HG03280 (cell line): ENCODE measurements around the gene ELL.

Source experiments
- ATAC-seq: cut with Tn5 transposase; IDR thresholded peaks from one replicate; pipeline ENCODE4 v1.9.1; 2021; ENCODE audit warnings: mild to moderate bottlenecking, moderate library complexity; ENCODE audit not compliant: unreplicated experiment

Gene ELL

DNA sequence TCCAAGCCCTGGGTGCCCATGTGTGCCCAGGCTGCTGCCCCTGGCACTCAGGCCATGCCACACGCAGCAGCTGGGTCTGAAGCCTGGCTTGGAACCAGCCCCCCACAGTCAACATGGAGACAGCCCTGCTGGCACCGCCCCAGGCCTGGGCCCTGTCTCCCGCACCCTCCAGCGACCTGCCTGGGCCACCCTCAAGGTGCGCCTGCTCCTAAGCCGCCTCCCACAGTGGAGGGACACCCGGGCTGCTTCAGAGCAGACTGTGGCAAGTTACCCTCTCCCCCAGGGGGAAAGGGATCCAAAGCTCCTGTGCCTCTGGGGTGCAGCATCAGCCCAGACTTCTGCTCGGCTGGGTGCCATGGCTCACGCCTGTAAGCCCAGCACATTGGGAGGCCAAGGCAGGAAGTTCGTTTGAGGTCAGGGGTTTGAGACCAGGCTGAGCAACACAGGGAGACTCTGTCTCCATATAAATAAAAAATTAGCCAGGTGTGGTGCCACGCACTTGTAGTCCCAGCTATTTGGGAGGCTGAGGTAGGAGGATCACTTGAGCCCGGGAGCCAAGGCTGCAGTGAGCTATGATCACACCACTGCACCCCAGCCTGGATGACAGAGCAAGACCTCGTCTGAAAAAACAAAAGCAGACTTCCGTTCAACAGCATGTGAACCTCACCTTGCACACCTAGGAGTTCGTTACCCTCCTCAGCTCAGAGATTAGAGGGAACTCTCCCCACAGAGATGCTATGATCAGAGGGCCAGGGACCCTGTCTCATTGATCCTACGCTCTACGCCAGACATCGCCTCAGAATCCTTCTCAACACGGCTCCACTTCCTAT, 15.6 kb downstream of the ELL start:
- ATAC-seq = no peak

DNA sequence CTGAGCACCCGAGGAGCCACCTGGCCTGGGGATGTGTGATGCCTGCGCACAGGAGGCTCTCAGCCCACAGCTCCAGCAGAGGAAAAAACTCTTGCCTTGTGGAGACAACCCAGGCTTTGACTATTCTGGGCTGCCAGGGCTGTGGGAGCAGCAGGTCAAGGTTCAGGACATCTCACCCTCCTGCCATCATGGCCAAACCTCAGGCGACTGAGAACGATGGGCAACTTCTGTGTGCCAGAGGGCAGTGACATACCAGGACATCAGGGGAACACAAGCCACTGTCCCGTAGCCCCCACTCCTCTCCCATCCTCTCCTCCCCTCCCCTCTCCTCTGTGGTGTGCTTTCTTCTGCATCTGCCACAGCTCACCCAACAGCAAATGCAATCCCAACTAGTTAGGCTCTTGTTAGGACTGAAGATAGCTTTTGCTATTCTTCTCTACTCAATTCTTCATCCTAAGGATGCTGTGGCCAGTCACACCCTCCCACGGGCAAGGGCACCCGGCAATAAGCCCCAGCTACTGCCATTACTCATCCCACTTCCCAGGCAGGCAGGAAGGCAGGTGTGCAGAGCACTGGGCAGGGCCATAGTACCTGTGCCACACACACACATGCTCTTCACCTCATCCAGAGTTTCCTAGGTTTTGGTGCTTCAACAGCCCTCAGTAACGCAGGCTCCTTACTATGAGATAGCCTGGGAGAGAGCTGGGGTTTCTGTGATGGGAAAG, 16.8 kb downstream of the ELL start:
- no peak for ATAC-seq

DNA sequence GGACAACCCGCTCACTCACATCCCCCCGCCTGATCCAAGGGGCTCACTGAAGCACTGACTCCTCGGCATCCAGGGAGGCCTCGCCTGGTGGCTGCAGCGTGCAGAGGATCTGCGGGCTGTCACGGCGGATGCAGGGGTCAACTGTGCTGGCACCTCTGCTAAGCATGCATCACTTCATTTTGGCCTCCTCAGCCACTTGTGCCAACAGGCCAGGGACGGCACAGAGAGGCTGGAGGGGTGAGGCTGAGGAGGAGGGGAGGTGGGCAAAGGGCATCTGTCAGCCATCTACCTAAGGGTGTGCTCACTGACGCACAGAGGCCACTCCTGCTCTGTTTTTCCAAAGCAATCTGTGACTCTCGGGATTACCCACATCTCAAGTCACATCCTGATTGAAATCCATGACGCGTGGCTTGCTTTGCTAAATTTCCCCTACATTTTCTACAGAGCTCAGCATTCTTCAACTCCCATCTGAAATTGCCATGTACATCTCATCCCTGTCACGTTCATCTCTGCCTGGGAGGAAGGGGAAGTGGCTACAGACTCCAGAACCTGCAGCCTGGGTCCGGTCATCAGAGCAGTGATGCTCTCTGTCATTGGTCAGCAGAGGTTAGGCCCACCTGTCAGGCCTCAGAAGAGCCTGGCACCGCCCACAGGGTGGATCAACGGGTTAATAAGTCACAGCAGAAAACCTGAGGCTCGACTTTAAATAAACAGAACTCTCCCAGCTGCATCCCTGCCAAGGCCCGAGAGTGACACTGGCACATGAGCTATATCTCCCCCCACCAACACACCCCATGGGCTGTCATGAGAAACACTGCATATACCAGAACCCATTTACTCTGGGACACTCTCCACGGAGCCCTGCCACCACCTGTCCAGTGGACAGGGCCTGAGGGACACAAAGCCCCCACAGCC, 17.6 kb downstream of the ELL start:
- no peak for ATAC-seq

DNA sequence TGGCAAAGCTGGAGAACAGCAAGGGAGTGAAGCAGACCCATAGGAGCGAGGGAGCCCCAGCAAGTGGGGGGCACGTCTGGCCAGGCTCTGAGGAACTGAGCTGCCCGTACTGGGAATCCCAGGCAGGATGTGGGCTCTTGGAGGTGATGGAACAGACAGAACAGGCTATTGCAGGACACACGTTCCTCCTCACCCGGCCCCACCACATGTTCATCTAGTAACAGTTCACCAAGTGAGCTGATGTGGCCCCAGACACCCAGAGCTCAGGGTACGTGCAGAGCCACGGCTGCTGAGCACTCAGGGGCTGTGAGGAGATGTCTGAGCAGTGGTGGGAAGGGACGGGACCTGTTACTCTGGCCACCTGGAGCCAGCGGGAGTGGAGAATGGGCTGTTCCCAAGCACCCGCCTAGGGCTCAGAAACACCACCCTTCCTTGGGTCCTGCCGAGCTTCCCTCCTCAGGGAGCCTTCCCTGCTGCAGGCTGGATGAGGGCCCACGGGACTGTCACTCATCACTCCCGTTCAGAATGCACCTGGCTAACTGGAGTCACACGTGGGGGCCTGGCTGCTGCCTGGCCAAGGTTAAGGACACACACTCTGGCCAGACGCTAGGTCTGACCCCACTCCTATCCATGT, 18.4 kb downstream of the ELL start:
- ATAC-seq = no peak

DNA sequence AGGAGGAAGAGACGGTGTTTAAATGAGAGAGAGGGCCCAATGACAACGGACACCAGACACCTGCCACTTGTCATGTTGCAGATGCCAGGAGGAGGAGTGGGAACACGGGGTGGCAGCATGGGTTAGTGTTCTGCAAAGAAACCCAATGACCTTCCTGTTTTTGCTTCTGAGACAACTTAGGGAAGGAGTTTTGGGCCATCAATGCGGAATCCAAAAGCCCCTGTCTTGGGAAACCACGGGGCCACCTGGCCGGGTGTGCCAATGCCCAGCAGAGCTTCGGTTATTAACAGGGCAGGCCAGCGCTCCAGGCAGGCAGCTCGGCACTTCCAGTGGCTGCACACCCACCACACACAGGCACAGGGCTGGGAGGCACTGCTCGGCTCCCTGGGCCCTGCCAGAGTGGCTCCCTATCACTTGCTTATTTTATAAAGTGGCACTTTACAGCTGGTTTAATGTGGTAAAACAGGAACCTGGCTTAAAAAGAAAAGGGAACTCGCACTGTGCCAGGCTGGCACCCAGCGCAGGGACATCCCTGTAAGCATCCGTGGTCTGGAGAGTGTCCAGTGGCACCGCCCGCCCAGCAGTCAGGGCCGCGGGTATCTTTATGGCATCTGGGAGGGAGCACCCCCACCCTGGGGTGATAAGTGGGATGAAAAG, 19.1 kb downstream of the ELL start:
- ATAC-seq = no peak

DNA sequence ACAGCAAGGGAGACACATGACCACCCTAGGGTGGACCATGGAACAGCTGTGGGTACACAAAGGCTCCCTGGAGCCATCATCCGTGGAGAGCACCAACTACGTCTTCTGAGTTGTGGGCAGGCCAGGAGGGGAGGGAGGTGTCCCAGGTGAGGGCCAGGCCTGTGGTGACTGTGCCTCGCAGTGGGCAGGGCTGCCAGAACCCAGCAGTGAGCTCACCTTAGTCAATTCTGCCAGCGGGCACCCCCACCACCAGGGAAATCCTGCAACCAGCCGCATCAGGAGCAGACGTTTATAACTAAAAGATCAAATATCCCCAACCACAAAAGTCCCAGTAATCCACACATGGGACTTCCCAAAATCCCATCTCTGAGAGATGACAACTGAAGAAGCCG, 19.6 kb downstream of the ELL start:
- ATAC-seq = no peak

DNA sequence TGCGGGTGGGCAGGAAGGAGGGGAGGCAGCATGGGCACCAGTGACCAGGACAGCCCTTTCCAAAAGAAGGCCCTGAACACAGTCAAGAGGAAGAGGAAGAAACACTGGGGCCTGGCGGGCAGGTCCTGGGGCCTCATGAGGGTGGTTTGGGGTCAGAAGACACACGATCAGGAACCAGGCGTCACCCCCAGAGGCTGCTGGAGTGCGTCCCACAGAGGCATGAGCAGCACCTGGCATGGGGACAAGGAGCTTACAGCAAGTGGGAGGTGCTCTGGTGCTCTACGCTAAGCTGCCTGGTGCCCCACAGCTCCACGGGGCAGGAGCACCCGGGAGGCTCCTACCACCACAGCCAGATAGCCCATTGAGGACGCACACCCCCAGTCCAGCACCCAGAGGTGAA, 20.0 kb downstream of the ELL start:
- no peak for ATAC-seq

DNA sequence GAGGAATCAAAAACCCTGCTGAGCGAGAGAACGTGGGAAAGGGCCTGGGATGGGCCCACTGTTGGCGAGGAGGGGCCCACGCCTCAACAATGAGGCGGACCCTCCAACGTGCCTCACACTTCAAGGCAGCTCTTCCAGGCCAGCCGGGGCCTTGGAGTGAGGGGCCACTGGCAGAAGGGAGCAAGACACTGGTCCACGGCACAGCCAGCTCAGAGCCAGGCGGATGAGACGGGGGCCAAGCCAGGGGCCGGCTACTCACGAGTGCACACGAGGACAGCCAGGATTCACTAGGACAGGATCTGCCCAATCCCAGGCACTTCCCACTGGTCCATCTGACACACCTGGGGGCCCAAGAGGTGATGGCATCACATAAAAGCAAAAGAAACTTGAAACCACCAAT, 20.5 kb downstream of the ELL start:
- no peak for ATAC-seq

DNA sequence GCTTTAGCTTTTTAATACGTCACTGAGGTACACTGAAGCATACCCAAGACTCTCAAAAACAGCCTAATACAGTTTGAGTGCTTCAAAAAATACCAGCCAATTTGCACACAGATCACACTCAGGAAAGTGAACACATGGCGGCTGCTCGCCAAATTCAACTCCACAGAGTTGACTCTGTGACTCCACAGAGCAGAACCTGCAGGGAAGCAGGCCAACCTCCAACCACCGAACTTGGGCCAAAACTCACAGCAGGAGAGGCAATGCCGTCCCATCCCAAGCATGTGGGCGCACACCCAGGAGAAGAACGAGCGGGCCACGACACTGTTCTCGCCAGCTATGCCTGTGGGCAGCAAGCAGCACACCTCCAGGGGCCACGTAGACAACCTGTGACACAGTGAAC, 21.1 kb downstream of the ELL start:
- no peak for ATAC-seq

DNA sequence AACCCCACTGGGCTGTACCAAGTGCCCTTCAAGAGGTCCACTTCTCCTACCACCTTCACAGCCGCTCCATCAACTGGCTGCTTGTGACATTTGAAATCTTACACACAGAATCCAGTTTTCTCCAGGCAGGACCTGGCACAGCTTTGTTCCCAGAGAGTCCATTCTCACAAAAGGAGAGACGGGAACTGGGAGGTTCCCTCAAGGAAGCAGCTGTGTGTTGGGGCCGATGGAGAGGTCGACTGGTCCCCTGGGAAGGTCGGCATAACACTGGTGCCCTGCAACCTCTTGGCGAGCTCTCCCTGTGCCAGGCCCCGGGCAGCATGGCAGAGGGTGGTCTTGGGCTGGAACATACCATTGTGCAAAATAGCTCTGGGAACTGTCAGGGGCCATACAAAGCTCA, 21.5 kb downstream of the ELL start:
- ATAC-seq = no peak

DNA sequence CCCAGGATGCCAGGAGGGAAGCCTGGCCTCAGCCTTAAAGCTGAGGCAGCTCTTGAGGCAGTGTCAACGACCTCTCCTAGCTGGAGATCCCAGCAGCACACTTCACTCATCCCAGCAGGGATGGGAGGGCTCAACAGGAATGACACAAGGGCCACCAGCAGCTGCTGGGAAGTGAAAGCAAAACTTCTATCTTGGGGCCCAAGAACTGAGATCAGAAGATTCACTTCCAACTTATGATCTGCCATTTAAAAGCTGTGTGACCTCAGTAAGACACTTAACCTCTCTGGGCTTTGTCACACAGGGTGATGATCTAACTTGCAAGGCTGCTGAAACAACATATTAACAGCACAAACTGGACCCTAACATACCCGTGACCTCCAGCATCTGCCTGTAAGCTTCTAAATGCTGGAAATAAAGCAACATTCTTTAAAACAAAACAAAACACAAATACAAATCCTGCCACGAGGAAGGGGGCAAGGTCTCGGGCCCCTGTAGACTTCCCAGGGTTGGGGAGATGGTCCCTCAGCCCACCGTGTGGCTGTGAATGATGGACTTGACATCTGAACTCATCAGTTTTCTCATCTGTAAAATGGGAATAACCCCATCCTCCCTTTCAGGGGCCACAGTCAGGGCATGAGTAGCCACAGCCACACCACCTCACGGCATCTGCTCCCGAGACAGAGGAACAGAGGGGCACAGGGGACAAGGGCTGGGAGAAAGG, 22.7 kb downstream of the ELL start:
- no peak for ATAC-seq

DNA sequence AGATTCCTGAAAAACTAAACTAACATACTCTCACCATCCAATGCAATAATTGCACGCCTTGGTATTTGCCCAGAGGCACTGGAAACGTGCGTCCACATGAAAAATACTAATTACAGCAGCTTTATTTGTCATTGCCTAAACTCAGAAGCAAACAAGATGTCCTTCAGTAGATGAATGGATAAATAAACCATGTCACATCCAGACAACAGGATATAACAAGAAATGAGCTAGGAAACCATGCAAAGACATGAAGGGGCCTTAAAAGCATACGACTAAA, 25.0 kb downstream of the ELL start:
- ATAC-seq = no peak

DNA sequence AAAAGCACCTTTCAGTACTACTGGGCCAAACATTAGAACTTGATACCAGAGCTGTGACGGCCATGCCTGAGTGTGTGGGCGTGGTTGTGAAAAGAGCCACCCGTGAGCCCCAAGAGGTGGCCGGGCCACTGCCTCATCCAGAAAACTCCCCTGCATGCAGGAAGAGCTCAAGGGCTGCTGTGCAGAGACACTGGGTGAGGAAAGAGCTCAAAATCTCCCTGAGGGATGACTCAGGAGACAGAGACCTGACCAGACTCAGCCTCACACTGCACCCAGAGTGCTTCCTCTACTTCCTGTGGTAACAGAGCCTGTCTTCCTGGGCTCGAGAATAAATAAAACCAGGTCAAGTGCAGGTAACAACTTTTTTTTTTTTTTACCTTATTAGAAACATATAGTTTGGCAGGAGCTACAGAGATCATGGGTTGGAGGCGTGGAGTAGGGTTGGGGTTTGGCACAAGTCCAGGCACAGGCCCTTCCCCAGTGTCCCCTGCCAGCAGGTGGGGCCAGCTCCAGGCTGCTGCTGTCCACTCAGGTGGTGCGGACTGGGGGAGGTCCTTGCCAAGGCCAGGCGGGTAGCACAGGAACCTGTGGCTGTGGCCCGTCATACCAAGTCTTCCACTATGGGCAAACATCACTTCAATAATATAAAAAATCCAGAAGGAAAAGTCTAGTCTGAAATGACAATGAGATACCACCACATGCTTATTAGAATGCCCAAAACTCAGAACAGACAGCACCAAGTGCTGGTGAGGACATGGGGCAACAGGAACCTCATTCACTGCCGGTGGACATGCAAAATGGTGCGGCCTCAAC, 25.5 kb downstream of the ELL start:
- no peak for ATAC-seq

DNA sequence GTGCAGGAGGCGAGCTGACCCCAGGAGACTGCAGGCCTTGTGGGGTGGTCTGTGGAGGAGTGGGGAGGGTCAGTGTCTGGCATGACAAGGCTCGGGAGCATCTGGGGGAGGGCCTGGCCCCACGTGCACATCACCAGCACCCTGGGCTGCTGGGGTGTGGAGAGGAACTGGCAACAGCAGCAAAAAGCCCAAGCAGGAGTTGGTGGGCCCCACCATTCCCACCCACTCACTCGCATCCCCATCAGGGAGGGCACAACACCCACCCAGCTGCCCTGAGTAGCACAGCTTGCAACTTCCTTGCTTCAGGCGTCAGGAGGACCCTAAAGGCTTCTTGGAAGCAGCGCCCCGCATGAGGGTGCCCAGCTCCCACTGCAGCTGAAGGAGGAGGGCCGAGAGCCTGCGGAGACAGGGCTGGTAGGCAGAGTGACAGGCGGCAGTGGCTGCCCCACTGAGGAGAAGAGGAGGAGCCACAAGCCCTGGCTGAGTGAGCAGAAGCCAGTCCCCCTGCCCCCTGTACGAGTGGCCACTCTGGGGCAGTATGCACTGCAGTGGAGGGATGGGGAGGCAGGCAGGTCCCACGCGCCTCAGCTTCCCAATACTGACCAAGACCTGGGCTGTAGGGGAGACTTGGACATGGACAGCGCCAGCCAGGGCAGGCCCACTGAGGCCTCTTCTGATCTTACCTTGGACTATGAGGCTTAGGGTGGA, 26.5 kb downstream of the ELL start:
- no peak for ATAC-seq

DNA sequence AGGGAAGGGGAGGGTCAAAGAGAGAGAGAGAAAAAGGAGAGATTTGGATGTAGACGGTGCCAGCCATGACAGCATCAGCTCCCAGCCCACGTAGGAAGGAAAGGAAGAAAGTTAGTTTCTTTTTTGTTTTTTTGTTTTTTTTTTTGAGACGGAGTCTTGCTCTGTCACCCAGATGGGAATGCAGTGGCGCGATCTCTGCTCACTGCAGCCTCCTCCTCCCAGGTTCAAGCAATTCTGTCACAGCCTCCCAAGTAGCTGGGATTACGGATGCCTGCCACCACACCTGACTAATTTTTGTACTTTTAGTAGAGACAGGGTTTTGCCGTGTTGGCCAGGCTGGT, 27.6 kb downstream of the ELL start:
- no peak for ATAC-seq

DNA sequence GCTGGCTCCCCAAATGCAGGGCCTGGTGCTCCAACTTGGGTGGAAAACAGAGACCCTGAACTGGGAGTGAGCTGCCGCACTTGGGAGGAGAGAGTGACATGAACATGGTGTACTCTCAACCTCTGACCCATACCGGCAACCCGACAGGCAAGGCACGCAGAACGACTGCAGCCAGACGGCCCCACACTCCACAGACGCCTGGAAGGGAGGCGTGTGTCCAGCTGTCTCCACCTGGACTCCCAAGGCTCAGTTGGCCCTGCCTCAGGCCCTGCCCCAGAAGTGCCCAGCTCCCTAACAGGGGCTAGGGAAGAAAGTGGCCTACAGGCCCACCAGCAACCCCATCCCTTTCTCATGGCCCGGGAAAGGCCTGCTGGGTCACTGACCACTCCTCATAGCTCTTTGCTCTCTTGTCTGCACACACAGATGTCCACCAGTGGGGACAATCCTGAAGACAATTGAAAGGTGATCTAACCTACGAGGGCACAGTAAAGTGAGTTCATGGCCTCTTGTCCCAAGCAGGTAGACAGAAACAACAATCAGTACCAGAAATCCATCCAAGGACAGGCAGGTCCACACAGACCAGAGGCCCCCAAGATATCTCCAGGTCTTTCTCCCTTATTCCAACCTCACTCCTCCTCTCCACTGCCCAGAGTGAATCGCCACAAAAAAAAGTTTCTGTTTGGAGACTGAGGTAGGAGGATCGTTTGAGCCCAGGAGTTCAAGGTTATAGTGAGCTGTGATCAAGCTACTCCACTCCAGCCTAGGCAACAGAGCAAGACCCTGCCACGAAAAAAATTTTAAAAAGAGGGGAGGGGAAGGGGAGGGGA, 28.2 kb downstream of the ELL start:
- ATAC-seq = no peak

DNA sequence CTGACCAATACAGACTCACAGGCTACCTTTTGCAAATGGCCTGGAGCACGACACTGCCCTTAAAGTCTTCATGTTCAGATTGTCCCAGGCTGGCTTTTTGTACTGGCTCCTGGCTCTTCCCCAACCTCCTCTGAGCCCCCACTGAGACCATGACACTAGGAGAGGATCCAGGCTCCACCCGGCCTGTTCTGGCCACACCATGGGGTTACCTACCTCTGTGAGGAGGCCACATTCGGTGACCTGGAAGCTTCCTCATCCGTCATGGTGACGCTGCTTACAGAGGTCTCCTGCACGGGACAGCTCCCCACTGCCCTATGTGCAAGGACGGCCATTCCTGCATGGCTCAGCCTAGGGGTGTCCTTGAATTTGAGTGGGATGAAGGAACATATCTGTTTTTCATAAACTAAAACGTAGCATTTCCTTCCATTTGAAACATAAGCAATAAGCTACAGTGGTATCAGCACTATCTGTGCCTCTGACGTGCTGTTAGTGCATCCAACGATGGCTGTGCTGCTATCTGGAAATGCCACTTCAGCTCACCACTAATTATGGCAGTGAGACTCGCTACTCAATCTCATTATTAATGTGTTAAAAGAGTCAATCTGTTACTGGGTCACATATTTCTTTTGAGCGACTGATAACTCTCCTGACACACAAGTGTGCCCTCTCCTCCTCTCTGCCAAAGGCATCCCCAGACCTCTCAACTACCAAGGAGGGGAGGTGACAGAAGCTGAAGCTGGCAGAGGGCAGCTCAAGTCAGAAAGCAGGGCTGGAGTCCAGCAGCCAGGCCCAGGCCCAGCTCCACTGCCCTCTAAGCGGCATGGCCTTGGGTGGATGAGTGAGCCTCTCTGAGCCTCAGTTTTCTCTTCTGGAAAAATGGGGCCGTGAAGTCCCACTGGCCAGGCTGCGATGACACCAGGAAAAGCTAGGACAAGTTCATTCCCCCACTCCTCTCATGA, 29.6 kb downstream of the ELL start:
- no peak for ATAC-seq
